ENCODE measurements around the gene ZBTB7C.

- TF ChIP-seq ZNF384 (IDR thresholded peaks at IDR 0.05; ENCODE audit: borderline replicate concordance, low read depth, low read length) (no peak), CTCF (IDR thresholded peaks at IDR 0.05 in 2 of 3, conservative IDR thresholded peaks at IDR 0.05 in 1 of 3; ENCODE audit: control insufficient read depth in 2 of 3, extremely low read depth in 1 of 3, insufficient read depth in 1 of 3, low read depth in 3 of 3, low read length in 3 of 3) (no peak), CBX5 (IDR thresholded peaks at IDR 0.05; ENCODE audit: low read depth) (no peak), EZH2 (IDR thresholded peaks at IDR 0.05; ENCODE audit: borderline replicate concordance, control insufficient read depth, low read depth, low read length) (no peak), BRCA1 (IDR thresholded peaks at IDR 0.05; ENCODE audit: low read depth, low read length) (no peak), SUZ12 (IDR thresholded peaks at IDR 0.05; ENCODE audit: unreplicated experiment) (no peak), RAD51 (IDR thresholded peaks at IDR 0.05) (no peak), RFX5 (IDR thresholded peaks at IDR 0.05; ENCODE audit: low read depth, low read length) (no peak), SP1 (IDR thresholded peaks at IDR 0.05; ENCODE audit: low read depth, low read length) (no peak), PAX8 (IDR thresholded peaks at IDR 0.05) (no peak), YY1 (IDR thresholded peaks at IDR 0.05; ENCODE audit: low read depth, low read length) (no peak), ZNF274 (IDR thresholded peaks at IDR 0.05; ENCODE audit: insufficient read depth, insufficient read length) (no peak), GABPA (IDR thresholded peaks at IDR 0.05; ENCODE audit: low read depth) (no peak)
These were observed 200.6 kb downstream of the ZBTB7C start for GRCh38 chr18:48208432-48209140.

All from GM12878 (cell line).